ENCODE measurements around the gene UBE2J2.
"Not testable (repeated sequence)": the region's sequence is repeated elsewhere in the genome, so short reads cannot be mapped to it uniquely, and the experiment has no call there.

Gene UBE2J2

DNA sequence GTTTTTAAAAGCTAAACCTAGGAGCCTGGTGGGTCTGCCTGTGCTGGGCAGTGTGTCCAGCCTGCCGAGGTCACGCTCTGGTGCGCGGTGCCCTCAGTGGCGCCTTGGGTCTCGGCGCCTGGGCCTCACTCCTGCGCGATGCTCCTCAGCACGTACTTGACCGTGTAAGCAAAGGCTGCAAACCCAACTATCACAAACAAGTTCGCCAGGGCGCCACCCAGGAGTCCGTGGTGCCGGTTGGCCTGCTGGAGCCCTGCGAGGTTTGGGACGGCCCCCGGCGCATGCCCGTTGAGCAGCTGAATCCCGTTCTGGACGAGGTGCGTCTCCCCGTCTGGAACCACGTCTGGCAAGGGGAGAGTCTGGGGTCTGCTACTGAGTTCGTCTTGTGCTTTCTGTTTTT, 18.6 kb downstream of the UBE2J2 start:
- DNase-seq: no peak

DNA sequence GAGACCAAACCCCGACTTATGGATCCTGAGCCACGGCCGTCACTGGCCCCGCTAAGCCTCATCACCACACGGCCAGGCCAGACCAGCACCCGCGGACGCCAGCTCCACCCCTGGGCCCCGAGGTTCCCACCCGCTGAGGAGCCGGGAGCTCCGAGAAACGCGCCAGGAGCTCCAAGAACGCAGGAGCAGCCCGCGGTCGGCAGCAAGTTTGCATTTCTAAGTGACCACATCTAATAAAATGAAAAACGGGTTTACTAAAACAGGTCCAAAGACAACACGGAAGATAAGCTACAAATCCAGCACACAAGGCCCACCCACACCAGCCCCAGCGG, 19.0 kb downstream of the UBE2J2 start:
- DNase-seq: no peak

GRCh38 chr1:1253972-1254666, 19.5 kb downstream of the UBE2J2 start:
- DNase-seq: no peak

- no peak for DNase-seq
These were observed 20.3 kb downstream of the UBE2J2 start for GRCh38 chr1:1253314-1253713.

GRCh38 chr1:1250786-1251284, 22.8 kb downstream of the UBE2J2 start:
- DNase-seq: no peak

DNA sequence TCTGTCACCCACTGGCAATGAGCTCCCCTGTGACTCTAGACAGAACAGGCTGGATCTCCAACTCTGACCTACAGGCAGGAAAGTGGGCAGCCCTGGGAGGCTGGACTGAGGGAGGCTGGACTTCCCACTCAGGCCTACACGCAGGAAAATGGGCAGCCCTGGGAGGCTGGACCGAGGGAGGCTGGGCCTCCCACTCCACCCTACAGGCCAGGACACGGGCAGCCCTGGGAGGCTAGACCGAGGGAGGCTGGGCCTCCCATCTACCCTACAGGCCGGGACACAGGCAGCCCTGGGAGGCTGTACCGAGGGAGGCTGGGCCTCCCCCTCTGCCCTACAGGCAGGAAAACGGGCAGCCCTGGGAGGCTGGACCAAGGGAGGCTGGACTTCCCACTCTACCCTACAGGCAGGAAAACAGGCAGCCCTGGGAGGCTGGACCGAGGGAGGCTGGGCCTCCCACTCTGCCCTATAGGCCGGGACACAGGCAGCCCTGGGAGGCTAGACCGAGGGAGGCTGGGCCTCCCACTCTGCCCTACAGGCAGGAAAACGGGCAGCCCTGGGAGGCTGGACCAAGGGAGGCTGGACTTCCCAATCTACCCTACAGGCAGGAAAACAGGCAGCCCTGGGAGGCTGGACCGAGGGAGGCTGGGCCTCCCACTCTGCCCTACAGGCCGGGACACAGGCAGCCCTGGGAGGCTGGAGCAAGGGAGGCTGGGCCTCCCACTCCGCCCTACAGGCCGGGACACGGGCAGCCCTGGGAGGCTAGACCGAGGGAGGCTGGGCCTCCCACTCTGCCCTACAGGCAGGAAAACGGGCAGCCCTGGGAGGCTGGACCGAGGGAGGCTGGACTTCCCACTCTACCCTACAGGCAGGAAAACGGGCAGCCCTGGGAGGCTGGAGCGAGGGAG, 25.4 kb downstream of the UBE2J2 start:
- DNase-seq: not testable (repeated sequence)

GRCh38 chr1:1247341-1247913, 26.2 kb downstream of the UBE2J2 start:
- DNase-seq: no peak

DNA sequence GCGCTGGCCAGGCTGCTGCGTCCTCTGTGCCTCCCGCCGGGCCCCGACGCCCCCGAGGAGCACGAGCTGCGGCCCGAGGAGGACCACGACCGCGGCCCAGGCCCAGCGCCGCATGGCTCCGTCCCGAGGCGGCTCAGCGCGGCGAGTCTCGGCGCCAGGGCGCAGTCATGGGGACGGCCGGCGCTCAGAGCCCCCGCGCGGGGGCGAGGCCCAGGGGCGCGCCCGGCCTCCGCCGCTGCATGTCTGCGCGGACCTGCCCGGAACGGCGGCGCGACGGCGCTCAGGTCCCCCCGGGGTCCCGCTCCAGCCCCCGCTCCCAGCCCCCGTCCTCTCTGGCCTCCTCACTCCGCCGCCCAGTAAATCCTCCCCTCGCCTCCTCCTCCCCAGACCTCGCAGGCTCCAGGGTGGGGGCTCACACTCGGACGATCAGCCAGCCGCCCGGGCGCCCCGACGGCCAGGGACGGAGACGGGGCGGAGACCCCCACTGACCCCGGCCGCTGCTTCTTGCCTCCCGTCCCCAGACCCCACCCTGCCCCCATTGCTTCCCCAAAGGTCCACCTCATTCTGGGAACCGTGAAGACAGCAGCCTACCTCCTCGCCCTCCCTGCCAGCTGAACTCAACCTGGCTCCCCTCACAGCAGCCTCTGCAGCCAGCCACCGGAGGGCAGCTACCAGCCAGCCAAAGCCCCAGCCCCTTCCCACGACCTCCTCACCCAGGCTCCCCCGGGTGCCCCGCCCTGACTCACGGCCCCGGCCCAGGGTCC, 26.9 kb downstream of the UBE2J2 start, which contains the start of gene C1QTNF12:
C1QTNF12 (minus strand) TSS at position 146 of the 764 bp plus-strand sequence; CDS start at position 114, 32 bp downstream.
- no peak for DNase-seq

DNA sequence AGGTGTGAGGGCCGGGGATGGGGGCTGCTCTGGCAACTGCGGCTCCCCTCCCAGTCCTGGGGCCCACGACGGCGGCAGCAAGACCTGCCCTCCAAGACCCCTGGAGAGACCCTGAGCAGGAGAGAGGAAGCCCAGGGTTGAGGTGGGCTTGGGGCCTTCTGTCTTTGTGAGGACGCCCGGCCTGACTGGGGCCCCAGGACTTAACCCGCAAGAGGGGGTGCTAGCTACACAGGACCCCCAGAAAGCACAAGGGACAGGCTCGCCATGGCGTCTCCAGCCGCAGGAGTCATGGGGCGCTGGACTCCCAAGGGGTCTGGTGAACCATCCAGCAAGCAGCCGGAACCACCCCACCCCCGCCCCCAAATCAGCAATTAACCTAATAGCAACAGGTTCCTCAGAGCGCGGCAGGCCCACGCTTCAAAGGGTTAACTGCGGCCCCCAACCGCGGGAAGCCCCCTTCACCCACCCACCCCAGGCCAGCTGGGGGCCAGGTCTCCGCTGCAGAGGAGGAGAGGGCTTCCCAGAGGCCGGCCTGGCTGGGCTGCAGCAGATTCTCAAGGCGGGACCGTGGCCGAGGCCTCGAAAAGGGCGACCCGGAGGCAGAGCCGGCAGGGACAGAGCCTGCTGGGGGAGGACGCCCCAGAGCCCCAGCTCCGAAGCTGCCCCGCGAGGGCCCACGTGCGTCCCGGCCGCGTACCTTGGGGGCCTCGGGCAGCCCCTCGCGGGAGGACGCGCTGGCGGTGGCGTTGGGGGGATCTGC, 27.7 kb downstream of the UBE2J2 start:
- no peak for DNase-seq

GRCh38 chr1:1245178-1245816, 28.4 kb downstream of the UBE2J2 start:
- DNase-seq: no peak

DNA sequence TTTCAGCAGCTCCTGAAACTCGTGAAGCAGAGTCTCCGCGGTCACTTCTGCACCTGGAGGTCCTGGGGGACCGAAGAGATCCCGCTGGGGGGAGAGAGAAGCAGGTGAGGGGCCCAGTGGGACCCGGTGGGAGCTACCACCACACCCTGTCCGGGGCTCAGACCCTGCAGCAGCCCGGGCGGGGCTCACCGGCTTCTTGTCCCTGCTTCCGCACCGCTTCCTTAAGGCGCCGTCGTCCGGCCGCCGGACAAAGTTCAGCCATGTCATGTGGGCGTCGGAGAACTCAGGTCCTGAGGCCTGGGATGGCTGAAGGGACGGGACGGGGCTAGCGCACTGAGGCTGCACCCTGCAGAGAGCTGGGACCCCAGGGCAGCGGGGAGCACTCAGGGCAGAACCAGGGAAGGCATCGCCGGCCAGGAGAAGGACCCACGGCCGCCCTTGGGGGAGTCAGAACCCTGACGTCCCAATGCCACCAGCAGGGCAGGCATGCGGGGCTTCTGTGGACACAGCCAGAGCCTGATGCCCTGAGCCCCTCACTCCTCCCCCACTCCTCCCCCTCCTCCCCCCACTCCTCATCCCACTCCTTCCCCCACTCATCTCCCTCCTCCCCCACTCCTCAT, 29.4 kb downstream of the UBE2J2 start:
- no peak for DNase-seq

DNA sequence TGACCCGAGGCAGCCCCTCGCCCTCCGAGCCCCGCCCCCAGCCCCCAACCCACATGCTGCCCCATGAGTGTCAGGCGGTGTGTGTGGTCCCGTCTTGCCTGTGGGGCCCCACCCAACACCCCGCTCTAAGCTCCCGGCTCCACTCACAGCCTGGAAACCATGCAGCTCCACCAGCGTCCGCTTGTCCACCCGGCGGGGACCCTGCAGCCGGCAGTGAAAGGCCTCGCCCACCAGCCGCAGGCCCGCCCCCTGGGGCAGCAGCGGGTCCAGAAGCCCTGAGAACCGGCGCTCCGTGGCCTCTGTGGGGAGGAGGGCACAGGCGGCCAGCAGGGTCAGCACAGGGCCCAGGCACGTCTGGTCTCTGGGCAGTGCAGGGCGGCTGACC, 29.9 kb downstream of the UBE2J2 start:
- no peak for DNase-seq

GRCh38 chr1:1243266-1243660, 30.4 kb downstream of the UBE2J2 start:
- DNase-seq: no peak

- no peak for DNase-seq
These were observed 31.0 kb downstream of the UBE2J2 start for GRCh38 chr1:1242461-1243265.

- no peak for DNase-seq
These were observed 31.9 kb downstream of the UBE2J2 start for GRCh38 chr1:1241588-1242219.

DNA sequence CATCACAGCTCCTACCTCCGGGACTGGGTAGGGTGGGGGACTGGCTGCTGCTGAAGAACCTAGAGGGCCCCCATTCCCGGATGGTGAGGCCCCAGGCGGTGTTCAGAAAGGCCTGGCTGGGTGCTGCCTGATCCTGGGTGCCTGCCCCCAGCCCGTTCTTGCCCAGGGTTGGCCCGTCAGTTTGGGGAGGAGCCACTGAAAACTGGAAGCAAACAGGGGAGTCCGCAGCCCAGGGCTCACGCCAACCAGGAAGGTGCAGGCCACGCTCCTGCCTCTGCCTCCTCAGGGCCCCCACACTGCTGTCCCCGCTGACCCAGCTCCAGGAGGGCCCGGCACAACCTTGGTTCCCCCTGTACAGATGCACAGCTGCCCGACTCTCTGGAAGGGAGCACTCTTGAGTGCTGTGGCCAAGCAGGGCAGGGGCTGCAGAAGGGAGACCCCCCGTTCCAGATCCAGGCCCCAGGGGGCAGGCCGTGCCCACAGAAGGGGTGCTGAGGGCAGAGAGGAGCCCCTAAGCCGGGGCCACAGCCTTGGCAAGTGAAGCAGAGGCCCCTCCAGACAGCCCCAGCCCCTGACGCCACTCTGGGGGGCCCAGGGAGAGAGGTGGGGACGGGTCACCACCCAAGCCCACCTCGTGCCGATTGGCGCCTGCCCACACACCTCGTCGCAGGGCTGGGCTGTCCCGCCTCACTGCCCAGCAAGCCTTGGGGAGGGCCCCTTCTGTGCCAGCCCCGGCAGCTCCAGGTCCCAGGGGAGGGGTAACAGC, 32.6 kb downstream of the UBE2J2 start:
- no peak for DNase-seq

GRCh38 chr1:1240348-1240732, 33.3 kb downstream of the UBE2J2 start:
- DNase-seq: no peak

DNA sequence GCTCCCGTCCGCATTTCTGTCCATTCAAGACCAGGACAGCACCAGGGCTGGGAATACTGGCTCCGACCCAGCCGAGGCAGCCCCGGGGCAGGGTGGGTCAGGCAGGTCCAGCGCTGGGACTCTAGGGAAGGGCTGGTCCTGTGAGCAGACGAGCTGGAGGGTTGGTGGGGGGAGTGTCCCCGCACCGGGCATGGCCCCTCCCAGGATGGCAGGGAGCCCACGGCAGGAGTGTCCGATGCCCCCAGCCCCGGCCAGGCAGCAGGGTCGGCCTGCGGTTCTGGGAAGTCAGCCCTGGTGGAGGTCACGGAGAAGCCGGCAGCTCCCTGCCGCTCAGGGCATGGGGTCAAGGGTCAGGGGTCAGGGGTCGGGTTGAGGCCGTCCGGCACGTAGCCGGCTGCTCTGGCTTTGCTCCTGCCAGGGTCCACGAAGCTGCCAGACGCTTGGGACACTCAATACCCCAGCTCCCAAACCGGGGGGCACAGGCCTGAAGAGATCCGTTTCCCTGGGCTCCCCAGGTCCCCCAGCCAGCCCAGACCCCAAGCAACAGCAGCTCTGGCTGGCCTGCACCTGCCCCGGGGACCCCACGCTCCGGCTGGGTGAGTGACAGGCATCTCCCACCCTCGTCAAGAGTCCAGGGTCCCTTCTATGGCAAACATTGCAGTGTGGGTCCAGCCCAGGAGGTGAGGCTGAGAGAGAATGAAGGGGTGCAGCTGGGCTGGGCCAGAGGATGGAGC, 33.9 kb downstream of the UBE2J2 start:
- DNase-seq: no peak
